K562 (cell line): ENCODE data around the gene GAS2L2. TPM values are rescaled to one million over a fixed set of nuclear protein-coding genes. Genes with fewer than 3 reads are reported as not detected.

Experiments used
- ATAC-seq: fragments of 200-7000 bp; cut with Tn5 transposase; 3 replicates; pipeline ENCODE4 v1.9.1; 2020; ENCODE audit warnings: moderate library complexity
- BruUV-seq: library from RNA; stranded (reverse); fragments of 400-500 nt; replicated peaks from 2 replicates; lab custom pipeline; 2021; lab: Mats Ljungman, UMichigan
- CTCF ChIA-PET: fragments of 300-600 bp; formaldehyde crosslinking; extraction: SDS; loops from one replicate; lab custom pipeline; 2021; ENCODE audit warnings: low intra/inter-chr PET ratio; lab: Yijun Ruan, JAX
- POLR2A ChIA-PET: fragments of 300-600, 350-650 bp; sonication (Branson Sonifier 250); formaldehyde crosslinking; extraction: SDS; loops from one replicate; lab custom pipeline; 2021; ENCODE audit warnings: antibody characterized with exemption, inconsistent platforms; lab: Yijun Ruan, JAX
- DNase-seq, 4 experiments: peaks; one replicate each; pipeline versions ENCODE4 v3.0.0 to v3.0.0-alpha.2; 2011 to 2018; ENCODE audit warnings: low spot score in 3 of 4, mixed read lengths in 3 of 4; ENCODE audit errors: extremely low read depth in 1 of 4
- FAIRE-seq: peaks from 2 replicates; lab custom pipeline; 2011; peaks lifted over from hg19 to GRCh38; lab: Jason Lieb, UNC
- H2AFZ ChIP-seq: 2 replicates; pipeline ENCODE4 v1.6.0; 2011; ENCODE audit warnings: low read depth, low read length, control low read depth, inconsistent platforms
- H3K27ac ChIP-seq: fragments of 200-600 bp; 3 replicates; pipeline ENCODE4 v1.8.0; 2011; ENCODE audit warnings: low read depth, mild to moderate bottlenecking, control low read depth, inconsistent platforms, low read length, moderate library complexity, mixed read lengths; ENCODE audit errors: extremely low read depth
- H3K27me3 ChIP-seq, 2 experiments: fragments of 300-600 bp in 1 of 2; 2 replicates in 1 of 2; 3 replicates in 1 of 2; pipeline versions ENCODE4 v1.6.0 to v1.8.0; 2011; ENCODE audit warnings: inconsistent platforms in 2 of 2, low read length in 2 of 2, mild to moderate bottlenecking in 1 of 2, mixed read lengths in 1 of 2, moderate library complexity in 1 of 2; ENCODE audit not compliant: control insufficient read depth in 2 of 2, insufficient read depth in 2 of 2
- H3K36me3 ChIP-seq: fragments of 300-600 bp; 3 replicates; pipeline ENCODE4 v1.8.0; 2011; ENCODE audit warnings: mild to moderate bottlenecking, low read length, inconsistent platforms; ENCODE audit not compliant: control insufficient read depth, insufficient read depth
- H3K4me1 ChIP-seq, 2 experiments: fragments of 200-600 bp in 1 of 2; replicated peaks in 1 of 2; 2 replicates in 1 of 2; 3 replicates in 1 of 2; pipeline versions ENCODE4 v1.5.1 to v1.8.0; 2011; ENCODE audit warnings: inconsistent platforms in 2 of 2, low read length in 2 of 2, mild to moderate bottlenecking in 1 of 2, mixed read lengths in 1 of 2, moderate library complexity in 1 of 2; ENCODE audit not compliant: control insufficient read depth in 2 of 2, insufficient read depth in 2 of 2
- H3K4me2 ChIP-seq: 2 replicates; pipeline ENCODE4 v1.6.1; 2011; ENCODE audit warnings: low read length, control low read depth, inconsistent platforms, mixed read lengths; ENCODE audit not compliant: insufficient read depth
- H3K4me3 ChIP-seq: fragments of 200-600 bp; sonication (generic), shearing (Covaris generic); 2 replicates; pipeline ENCODE4 v1.5.1; 2016; ENCODE audit warnings: control low read depth, inconsistent platforms
- H3K79me2 ChIP-seq: fragments of 200-600 bp; 3 replicates; pipeline ENCODE4 v1.8.0; 2011; ENCODE audit warnings: low read length, inconsistent platforms; ENCODE audit not compliant: control insufficient read depth, insufficient read depth
- H3K9ac ChIP-seq, 2 experiments: 2 replicates each; pipeline versions ENCODE4 v1.6.0 to v1.6.1; 2011; ENCODE audit warnings: low read depth in 2 of 2, low read length in 2 of 2, control low read depth in 1 of 2, inconsistent platforms in 1 of 2, mild to moderate bottlenecking in 1 of 2, mixed read lengths in 1 of 2; ENCODE audit not compliant: insufficient read depth in 1 of 2
- H3K9me1 ChIP-seq: one replicate; pipeline ENCODE4 v1.6.0; 2011; ENCODE audit warnings: inconsistent platforms, mild to moderate bottlenecking, low read length, moderate library complexity; ENCODE audit not compliant: control insufficient read depth, insufficient read depth
- H3K9me3 ChIP-seq: replicated peaks from 2 replicates; pipeline ENCODE4 v1.5.1; 2011; ENCODE audit warnings: low read depth, low read length, inconsistent platforms; ENCODE audit not compliant: control insufficient read depth, insufficient read depth
- H4K20me1 ChIP-seq: replicated peaks from 2 replicates; pipeline ENCODE4 v1.6.1; 2011; ENCODE audit warnings: low read length, inconsistent platforms, mixed read lengths; ENCODE audit not compliant: control insufficient read depth, insufficient read depth
- COPS2 ChIP-seq: fragments of 450-650 bp; conservative IDR thresholded peaks from 2 replicates; pipeline ENCODE4 v1.6.1; 2016; ENCODE audit warnings: mild to moderate bottlenecking, moderate library complexity
- EGR1 ChIP-seq: fragments of 450-650 bp; conservative IDR thresholded peaks from 2 replicates; pipeline ENCODE4 v1.6.1; 2017; ENCODE audit warnings: mild to moderate bottlenecking
- GTF2F1 ChIP-seq: IDR thresholded peaks from 2 replicates; pipeline ENCODE4 v1.6.1; 2011; ENCODE audit warnings: low read depth, low read length, improper control_type of control experiment
- HMG20A ChIP-seq: fragments of 450-650 bp; formaldehyde crosslinking; conservative IDR thresholded peaks from 2 replicates; pipeline ENCODE4 v1.4.0; 2020; ENCODE audit warnings: mild to moderate bottlenecking, mixed read lengths
- RBM15 ChIP-seq: fragments of 200-400 bp; formaldehyde crosslinking; IDR thresholded peaks from 2 replicates; pipeline ENCODE4 v1.6.1; 2018; ENCODE audit warnings: mild to moderate bottlenecking, low read length, moderate library complexity; ENCODE audit not compliant: insufficient read depth
- RBM22 ChIP-seq: fragments of 200-400 bp; formaldehyde crosslinking; IDR thresholded peaks from 2 replicates; pipeline ENCODE4 v1.6.1; 2018; ENCODE audit warnings: low read length, low read depth; ENCODE audit not compliant: poor library complexity, severe bottlenecking
- RFX1 ChIP-seq: fragments of 450-650 bp; IDR thresholded peaks from 2 replicates; pipeline ENCODE4 v1.6.1; 2016; ENCODE audit warnings: mild to moderate bottlenecking, moderate library complexity
- SLC30A9 ChIP-seq: fragments of 250-450 bp; sonication (Bioruptor Pico); IDR thresholded peaks from 2 replicates; pipeline ENCODE4 v1.8.0; 2022; ENCODE audit warnings: mild to moderate bottlenecking, moderate library complexity
- SP2 ChIP-seq: IDR thresholded peaks from 2 replicates; pipeline ENCODE4 v1.6.1; 2011; ENCODE audit warnings: mild to moderate bottlenecking, low read depth, low read length, moderate library complexity; ENCODE audit not compliant: poor library complexity, severe bottlenecking; ENCODE audit errors: extremely low read depth
- WGBS: fragments of 100-300 bp; shearing (Covaris generic); methylation state at CpG from one replicate; pipeline ENCODE4 v1.1.6; 2016; ENCODE audit warnings: low coverage, mixed read lengths; ENCODE audit not compliant: insufficient coverage; ENCODE audit errors: missing lambda C conversion rate; 5-methylcytosine and 5-hydroxymethylcytosine counted together
- in situ Hi-C: fragments of 300-500 bp; cut with MboI; formaldehyde crosslinking; loops from 4 replicates; pipeline ENCODE4 v1.15.0; 2018; ENCODE audit warnings: inconsistent platforms, mixed read lengths
- intact Hi-C: fragments of 100-400 bp; cut with micrococcal nuclease; formaldehyde crosslinking; loops from 2 replicates; pipeline ENCODE4 v1.14.2; 2022
- polyA plus RNA-seq, 8 experiments: library from polyadenylated mRNA; depleted of rRNA in 4 of 8; stranded (reverse) in 5 of 8; unstranded in 3 of 8; fragments of >200 nt; fragmentation: Nextera tagmentation in 2 of 8; fragmentation: Illumina TruSeq in 1 of 8; extraction: Ambion mirVana in 2 of 8; extraction: Trizol in 1 of 8; gene quantifications; 2 replicates each; pipeline versions ENCODE4 v1.2.1 to v1.2.3, GENCODE V29; 2011 to 2014; ENCODE audit warnings: inconsistent platforms in 1 of 8, missing spikeins in 1 of 8
- total RNA-seq, 7 experiments: library from RNA; depleted of rRNA in 6 of 7; stranded (reverse); fragments of >200 nt in 6 of 7; fragmentation: Illumina TruSeq in 2 of 7; extraction: Trizol in 2 of 7; gene quantifications; 2 replicates each; pipeline versions ENCODE4 v1.2.1 to v1.2.3, GENCODE V29; 2011 to 2021; ENCODE audit warnings: low replicate concordance in 1 of 7
- TF ChIP-seq, protein P1 (sequence below): fragments of 250-450 bp; sonication (Bioruptor Pico); IDR thresholded peaks from 2 replicates; pipeline ENCODE4 v1.8.0; 2022; ENCODE audit warnings: inconsistent platforms, mild to moderate bottlenecking, moderate library complexity, borderline replicate concordance
- TF ChIP-seq, protein P2 (sequence below): sonication (generic); formaldehyde crosslinking; IDR thresholded peaks from 2 replicates; pipeline ENCODE4 v1.8.1; 2022; ENCODE audit warnings: missing genetic modification reagents

GAS2L2 gene
- total and polyA plus RNA-seq, 9 of the 15 experiments (the other 6 are each of a cell fraction or from before 2014, with no cell fraction given), result not detected

DNA sequence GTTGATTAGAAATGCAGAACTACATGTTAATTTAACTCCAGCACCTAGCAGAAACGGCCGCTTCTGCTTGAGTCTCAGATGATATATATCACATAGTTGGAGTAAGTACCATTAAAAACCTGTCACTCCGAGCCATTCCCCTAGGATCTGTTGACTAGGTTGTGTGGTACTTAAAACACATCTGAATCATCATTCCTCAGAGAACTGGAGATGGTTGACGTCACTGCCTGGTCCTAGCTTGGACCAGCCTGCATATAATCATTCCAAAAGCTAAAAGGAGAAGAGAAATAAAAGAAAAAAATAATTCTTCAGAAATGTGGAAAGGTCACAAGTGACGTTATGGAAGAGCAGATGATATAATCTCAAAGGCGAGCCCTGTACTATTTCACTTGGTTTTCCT is 52.9 kb downstream of the GAS2L2 start:
- Histone ChIP-seq H3K79me2 (peaks cover 4% of the 10 kb centered on the region; the same call in 1 of the 3 replicates), H3K36me3 (peaks cover 73% of the 10 kb centered on the region), H3K4me1 (no peaks in the 10 kb centered on the region), H3K9me1 (no peaks in the 10 kb centered on the region), H3K4me2 (no peak overlapping the region), H3K9ac (no peak overlapping the region), H2AFZ (no peak overlapping the region), H3K27ac (no peak overlapping the region), H3K4me3 (no peak overlapping the region), H3K9me3 (no peaks in the 10 kb centered on the region), H4K20me1 (no peaks in the 10 kb centered on the region), H3K27me3 (no peaks in the 10 kb centered on the region)
- no TSS peak for BruUV-seq
- in situ Hi-C loops, result no loop called here
- POLR2A ChIA-PET, result no interaction called here
- intact Hi-C loops, result no loop called here
- CTCF ChIA-PET, result no interaction called here
- ATAC-seq, result no peak
- TF ChIP-seq COPS2 (no peak), SLC30A9 (CRISPR knock-in tag) (no peak), RBM15 (no peak), RBM22 (no peak), EGR1 (no peak), HMG20A (CRISPR knock-in tag) (no peak), RFX1 (no peak), GTF2F1 (no peak), SP2 (no peak)
- TF ChIP-seq, protein P1, sequence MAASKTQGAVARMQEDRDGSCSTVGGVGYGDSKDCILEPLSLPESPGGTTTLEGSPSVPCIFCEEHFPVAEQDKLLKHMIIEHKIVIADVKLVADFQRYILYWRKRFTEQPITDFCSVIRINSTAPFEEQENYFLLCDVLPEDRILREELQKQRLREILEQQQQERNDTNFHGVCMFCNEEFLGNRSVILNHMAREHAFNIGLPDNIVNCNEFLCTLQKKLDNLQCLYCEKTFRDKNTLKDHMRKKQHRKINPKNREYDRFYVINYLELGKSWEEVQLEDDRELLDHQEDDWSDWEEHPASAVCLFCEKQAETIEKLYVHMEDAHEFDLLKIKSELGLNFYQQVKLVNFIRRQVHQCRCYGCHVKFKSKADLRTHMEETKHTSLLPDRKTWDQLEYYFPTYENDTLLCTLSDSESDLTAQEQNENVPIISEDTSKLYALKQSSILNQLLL (CRISPR knock-in tag), result no peak
- TF ChIP-seq, protein P2, sequence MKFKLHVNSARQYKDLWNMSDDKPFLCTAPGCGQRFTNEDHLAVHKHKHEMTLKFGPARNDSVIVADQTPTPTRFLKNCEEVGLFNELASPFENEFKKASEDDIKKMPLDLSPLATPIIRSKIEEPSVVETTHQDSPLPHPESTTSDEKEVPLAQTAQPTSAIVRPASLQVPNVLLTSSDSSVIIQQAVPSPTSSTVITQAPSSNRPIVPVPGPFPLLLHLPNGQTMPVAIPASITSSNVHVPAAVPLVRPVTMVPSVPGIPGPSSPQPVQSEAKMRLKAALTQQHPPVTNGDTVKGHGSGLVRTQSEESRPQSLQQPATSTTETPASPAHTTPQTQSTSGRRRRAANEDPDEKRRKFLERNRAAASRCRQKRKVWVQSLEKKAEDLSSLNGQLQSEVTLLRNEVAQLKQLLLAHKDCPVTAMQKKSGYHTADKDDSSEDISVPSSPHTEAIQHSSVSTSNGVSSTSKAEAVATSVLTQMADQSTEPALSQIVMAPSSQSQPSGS (CRISPR knock-in tag), result no peak
- DNase-seq, result no peak
- no peak for FAIRE-seq
- 80% methylated on average over 6 of the region's 6 CpGs for WGBS
